ENCODE results near the gene CCL22. TPM values are rescaled to one million over a fixed set of nuclear protein-coding genes. Genes with fewer than 3 reads are reported as not detected.

CCL22 gene
- 0.05 to 0.07 TPM in 2 of 5 replicates, not detected in the others for total RNA-seq (2022; extraction: Qiagen RNA extraction)

GRCh38 chr16:57358527-57359095 is at the start of gene CCL22:
Gene CCL22 (plus strand): TSS chr16:57358783. CDS start chr16:57358817, 34 bp downstream.

GRCh38 chr16:57372372-57373116 is 14.0 kb downstream of the CCL22 start, which contains the start of gene CX3CL1:
Gene CX3CL1 (plus strand): TSS chr16:57372490. CDS start chr16:57372569, 79 bp downstream.

GRCh38 chr16:57403965-57404817 is 45.6 kb downstream of the CCL22 start, which contains the start of gene CCL17:
Gene CCL17 (plus strand): TSS chr16:57404767. CDS start chr16:57413933, 9,166 bp downstream.

Other genes with a start within 250 kb of the CCL22 start
- 83.1 to 117 TPM (median 90.8 TPM) in 5 replicates for gene PSME3IP1, start 172.7 kb upstream of the CCL22 start, total RNA-seq (2022; extraction: Qiagen RNA extraction)
- gene RSPRY1, start 172.5 kb upstream of the CCL22 start, total RNA-seq (2022; extraction: Qiagen RNA extraction) = 31.1 to 52.7 TPM (median 36.9 TPM) in 5 replicates
- 76.0 to 86.4 TPM (median 80.8 TPM) in 5 replicates for gene ARL2BP, start 113.5 kb upstream of the CCL22 start, total RNA-seq (2022; extraction: Qiagen RNA extraction)
- gene PLLP, start 74.1 kb upstream of the CCL22 start, total RNA-seq (2022; extraction: Qiagen RNA extraction) = 0.97 to 1.7 TPM (median 1.6 TPM) in 5 replicates
- 0.08 to 0.22 TPM (median 0.11 TPM) in 5 replicates for gene CX3CL1, start 13.7 kb downstream of the CCL22 start, total RNA-seq (2022; extraction: Qiagen RNA extraction)
- gene CCL17, start 46.0 kb downstream of the CCL22 start, total RNA-seq (2022; extraction: Qiagen RNA extraction) = not detected in 5 replicates
- 73.4 to 99.4 TPM (median 77.7 TPM) in 5 replicates for gene CIAPIN1, start 88.6 kb downstream of the CCL22 start, total RNA-seq (2022; extraction: Qiagen RNA extraction)
- 43.7 to 49.3 TPM (median 48.8 TPM) in 5 replicates for gene COQ9, start 88.7 kb downstream of the CCL22 start, total RNA-seq (2022; extraction: Qiagen RNA extraction)
- 106 to 183 TPM (median 107 TPM) in 5 replicates for gene POLR2C, start 103.9 kb downstream of the CCL22 start, total RNA-seq (2022; extraction: Qiagen RNA extraction)
- 28.2 to 41.6 TPM (median 35.7 TPM) in 5 replicates for gene DOK4, start 127.7 kb downstream of the CCL22 start, total RNA-seq (2022; extraction: Qiagen RNA extraction)
- gene CCDC102A, start 177.8 kb downstream of the CCL22 start, total RNA-seq (2022; extraction: Qiagen RNA extraction) = 6.8 to 10.1 TPM (median 7.3 TPM) in 5 replicates
- gene ADGRG5, start 183.9 kb downstream of the CCL22 start, total RNA-seq (2022; extraction: Qiagen RNA extraction) = 0.06 to 0.09 TPM (median 0.08 TPM) in 4 of 5 replicates, not detected in the other